Measurements from ENCODE around the gene PARP8.
"Not testable (repeated sequence)": the region's sequence is repeated elsewhere in the genome, so short reads cannot be mapped to it uniquely, and the experiment has no call there.

Gene PARP8

GRCh38 chr5:50691399-50692016, 25.1 kb downstream of the PARP8 start:
- no peaks in the 10 kb centered on the region for H3K36me3 ChIP-seq (ENCODE audit: control insufficient read depth, insufficient read depth, low read length)
- no peak overlapping the region for H3K9ac ChIP-seq (ENCODE audit: low read depth, low read length)
- no peaks in the 10 kb centered on the region for H3K27me3 ChIP-seq (ENCODE audit: control insufficient read depth, insufficient read depth, low read length)
- H3K4me1 ChIP-seq (ENCODE audit: control insufficient read depth, insufficient read depth, low read length) = peaks cover 4% of the 10 kb centered on the region
- H3K4me3 ChIP-seq (ENCODE audit: low read depth, low read length) = no peak overlapping the region
- no peaks in the 10 kb centered on the region for H3K9me3 ChIP-seq (ENCODE audit: control insufficient read depth, insufficient read depth, low read length)

GRCh38 chr5:50694027-50694590, 27.7 kb downstream of the PARP8 start:
- Histone ChIP-seq H3K4me1 (ENCODE audit: control insufficient read depth, insufficient read depth, low read length) (peaks cover 4% of the 10 kb centered on the region), H3K9ac (ENCODE audit: low read depth, low read length) (no peak overlapping the region), H3K36me3 (ENCODE audit: control insufficient read depth, insufficient read depth, low read length) (no peaks in the 10 kb centered on the region)

GRCh38 chr5:50694626-50695025, 28.2 kb downstream of the PARP8 start:
- H3K4me1 ChIP-seq (ENCODE audit: control insufficient read depth, insufficient read depth, low read length); H3K9me3 ChIP-seq (ENCODE audit: control insufficient read depth, insufficient read depth, low read length): not testable (repeated sequence)

More at GRCh38 chr5:50694027-50694590, 27.7 kb downstream of the PARP8 start:
- Histone ChIP-seq H3K27me3 (ENCODE audit: control insufficient read depth, insufficient read depth, low read length) (no peaks in the 10 kb centered on the region), H3K4me3 (ENCODE audit: low read depth, low read length) (no peak overlapping the region), H3K9me3 (ENCODE audit: control insufficient read depth, insufficient read depth, low read length) (no peaks in the 10 kb centered on the region)

GRCh38 chr5:50697739-50698138, 31.3 kb downstream of the PARP8 start:
- Histone ChIP-seq H3K4me3 (ENCODE audit: low read depth, low read length) (no peak overlapping the region), H3K36me3 (ENCODE audit: control insufficient read depth, insufficient read depth, low read length) (no peaks in the 10 kb centered on the region), H3K9ac (ENCODE audit: low read depth, low read length) (no peak overlapping the region), H3K9me3 (ENCODE audit: control insufficient read depth, insufficient read depth, low read length) (no peaks in the 10 kb centered on the region), H3K27me3 (ENCODE audit: control insufficient read depth, insufficient read depth, low read length) (no peaks in the 10 kb centered on the region), H3K4me1 (ENCODE audit: control insufficient read depth, insufficient read depth, low read length) (peaks cover 6% of the 10 kb centered on the region)

More at GRCh38 chr5:50694626-50695025, 28.2 kb downstream of the PARP8 start:
- not testable (repeated sequence) for H3K27me3 ChIP-seq (ENCODE audit: control insufficient read depth, insufficient read depth, low read length); H3K9ac ChIP-seq (ENCODE audit: low read depth, low read length); H3K36me3 ChIP-seq (ENCODE audit: control insufficient read depth, insufficient read depth, low read length); H3K4me3 ChIP-seq (ENCODE audit: low read depth, low read length)

- no peak overlapping the region for H3K4me3 ChIP-seq (ENCODE audit: low read depth, low read length)
- no peaks in the 10 kb centered on the region for H3K36me3 ChIP-seq (ENCODE audit: control insufficient read depth, insufficient read depth, low read length)
- H3K27me3 ChIP-seq (ENCODE audit: control insufficient read depth, insufficient read depth, low read length) = no peaks in the 10 kb centered on the region
- H3K9me3 ChIP-seq (ENCODE audit: control insufficient read depth, insufficient read depth, low read length) = no peaks in the 10 kb centered on the region
- H3K4me1 ChIP-seq (ENCODE audit: control insufficient read depth, insufficient read depth, low read length) = peaks cover 6% of the 10 kb centered on the region
- no peak overlapping the region for H3K9ac ChIP-seq (ENCODE audit: low read depth, low read length)
These were observed 33.3 kb downstream of the PARP8 start for GRCh38 chr5:50699737-50700136.

GRCh38 chr5:50700706-50701105, 34.3 kb downstream of the PARP8 start:
- H3K27me3 ChIP-seq (ENCODE audit: control insufficient read depth, insufficient read depth, low read length) = no peaks in the 10 kb centered on the region
- no peaks in the 10 kb centered on the region for H3K36me3 ChIP-seq (ENCODE audit: control insufficient read depth, insufficient read depth, low read length)
- H3K9ac ChIP-seq (ENCODE audit: low read depth, low read length) = no peak overlapping the region
- H3K4me1 ChIP-seq (ENCODE audit: control insufficient read depth, insufficient read depth, low read length) = peaks cover 6% of the 10 kb centered on the region
- H3K4me3 ChIP-seq (ENCODE audit: low read depth, low read length) = no peak overlapping the region
- no peaks in the 10 kb centered on the region for H3K9me3 ChIP-seq (ENCODE audit: control insufficient read depth, insufficient read depth, low read length)

- Histone ChIP-seq H3K9me3 (ENCODE audit: control insufficient read depth, insufficient read depth, low read length) (no peaks in the 10 kb centered on the region), H3K27me3 (ENCODE audit: control insufficient read depth, insufficient read depth, low read length) (no peaks in the 10 kb centered on the region), H3K36me3 (ENCODE audit: control insufficient read depth, insufficient read depth, low read length) (no peaks in the 10 kb centered on the region), H3K9ac (ENCODE audit: low read depth, low read length) (no peak overlapping the region), H3K4me1 (ENCODE audit: control insufficient read depth, insufficient read depth, low read length) (peaks cover 3% of the 10 kb centered on the region), H3K4me3 (ENCODE audit: low read depth, low read length) (no peak overlapping the region)
These were observed 36.4 kb downstream of the PARP8 start for GRCh38 chr5:50702615-50703366.

- H3K27me3 ChIP-seq (ENCODE audit: control insufficient read depth, insufficient read depth, low read length) = no peaks in the 10 kb centered on the region
- no peak overlapping the region for H3K4me3 ChIP-seq (ENCODE audit: low read depth, low read length)
- H3K9me3 ChIP-seq (ENCODE audit: control insufficient read depth, insufficient read depth, low read length) = no peaks in the 10 kb centered on the region
- peaks cover 3% of the 10 kb centered on the region for H3K4me1 ChIP-seq (ENCODE audit: control insufficient read depth, insufficient read depth, low read length)
- H3K36me3 ChIP-seq (ENCODE audit: control insufficient read depth, insufficient read depth, low read length) = no peaks in the 10 kb centered on the region
- no peak overlapping the region for H3K9ac ChIP-seq (ENCODE audit: low read depth, low read length)
These were observed 36.9 kb downstream of the PARP8 start for GRCh38 chr5:50703367-50703666.

- no peaks in the 10 kb centered on the region for H3K27me3 ChIP-seq (ENCODE audit: control insufficient read depth, insufficient read depth, low read length)
- H3K9ac ChIP-seq (ENCODE audit: low read depth, low read length) = no peak overlapping the region
- H3K36me3 ChIP-seq (ENCODE audit: control insufficient read depth, insufficient read depth, low read length) = no peaks in the 10 kb centered on the region
- H3K4me1 ChIP-seq (ENCODE audit: control insufficient read depth, insufficient read depth, low read length) = peaks cover 3% of the 10 kb centered on the region
- no peaks in the 10 kb centered on the region for H3K9me3 ChIP-seq (ENCODE audit: control insufficient read depth, insufficient read depth, low read length)
- H3K4me3 ChIP-seq (ENCODE audit: low read depth, low read length) = no peak overlapping the region
These were observed 38.3 kb downstream of the PARP8 start for GRCh38 chr5:50704730-50705129.

GRCh38 chr5:50709471-50709870, 43.0 kb downstream of the PARP8 start:
- H3K36me3 ChIP-seq (ENCODE audit: control insufficient read depth, insufficient read depth, low read length) = no peaks in the 10 kb centered on the region
- no peaks in the 10 kb centered on the region for H3K9me3 ChIP-seq (ENCODE audit: control insufficient read depth, insufficient read depth, low read length)
- H3K4me1 ChIP-seq (ENCODE audit: control insufficient read depth, insufficient read depth, low read length) = peaks cover 7% of the 10 kb centered on the region
- H3K4me3 ChIP-seq (ENCODE audit: low read depth, low read length) = no peak overlapping the region
- H3K27me3 ChIP-seq (ENCODE audit: control insufficient read depth, insufficient read depth, low read length) = no peaks in the 10 kb centered on the region
- no peak overlapping the region for H3K9ac ChIP-seq (ENCODE audit: low read depth, low read length)

- H3K36me3 ChIP-seq (ENCODE audit: control insufficient read depth, insufficient read depth, low read length) = no peaks in the 10 kb centered on the region
- H3K9ac ChIP-seq (ENCODE audit: low read depth, low read length) = no peak overlapping the region
- H3K9me3 ChIP-seq (ENCODE audit: control insufficient read depth, insufficient read depth, low read length) = no peaks in the 10 kb centered on the region
- no peaks in the 10 kb centered on the region for H3K27me3 ChIP-seq (ENCODE audit: control insufficient read depth, insufficient read depth, low read length)
- H3K4me3 ChIP-seq (ENCODE audit: low read depth, low read length) = no peak overlapping the region
- H3K4me1 ChIP-seq (ENCODE audit: control insufficient read depth, insufficient read depth, low read length) = peaks cover 7% of the 10 kb centered on the region
These were observed 44.4 kb downstream of the PARP8 start for GRCh38 chr5:50710838-50711237.

- Histone ChIP-seq H3K9me3 (ENCODE audit: control insufficient read depth, insufficient read depth, low read length) (no peaks in the 10 kb centered on the region), H3K27me3 (ENCODE audit: control insufficient read depth, insufficient read depth, low read length) (no peaks in the 10 kb centered on the region), H3K36me3 (ENCODE audit: control insufficient read depth, insufficient read depth, low read length) (no peaks in the 10 kb centered on the region), H3K4me1 (ENCODE audit: control insufficient read depth, insufficient read depth, low read length) (peaks cover 7% of the 10 kb centered on the region), H3K4me3 (ENCODE audit: low read depth, low read length) (no peak overlapping the region), H3K9ac (ENCODE audit: low read depth, low read length) (no peak overlapping the region)
These were observed 44.8 kb downstream of the PARP8 start for GRCh38 chr5:50711280-50711679.
